HFFc6 (cell line): ENCODE results near the gene TUBA1B. TPM values are rescaled to one million over a fixed set of nuclear protein-coding genes. Genes with fewer than 3 reads are reported as not detected.

Experiments
- DNase-seq: peaks from one replicate; pipeline ENCODE4 v3.0.0-alpha.2; 2018
- H3K27ac Mint-ChIP-seq: 2 replicates; pipeline ENCODE4 v1.8.0; 2020; ENCODE audit warnings: mild to moderate bottlenecking, mixed read lengths
- H3K27me3 Mint-ChIP-seq: 2 replicates; pipeline ENCODE4 v1.8.0; 2021; ENCODE audit warnings: mild to moderate bottlenecking, moderate library complexity, mixed read lengths; ENCODE audit not compliant: insufficient read depth
- H3K36me3 Mint-ChIP-seq: 2 replicates; pipeline ENCODE4 v1.8.0; 2021; ENCODE audit warnings: low read depth, mixed read lengths
- H3K4me1 Mint-ChIP-seq: 2 replicates; pipeline ENCODE4 v1.8.0; 2020; ENCODE audit warnings: low read depth, mixed read lengths
- H3K4me3 Mint-ChIP-seq: 2 replicates; pipeline ENCODE4 v1.8.0; 2020; ENCODE audit warnings: mild to moderate bottlenecking, moderate library complexity, mixed read lengths
- H3K9me3 Mint-ChIP-seq: 2 replicates; pipeline ENCODE4 v1.8.0; 2020; ENCODE audit warnings: mild to moderate bottlenecking, mixed read lengths
- CTCF ChIP-seq: fragments of 200-600 bp; sonication (generic); IDR thresholded peaks from 2 replicates; pipeline ENCODE4 v1.5.0; 2021; ENCODE audit warnings: antibody characterized with exemption, mild to moderate bottlenecking
- total RNA-seq, 6 experiments: library from RNA; stranded (reverse); fragmentation: NEBNext Ultra II Directional; extraction: Animal tissue kit (Norgen Biotek cat#: 25700); gene quantifications; 2 replicates in 1 of 6; 3 replicates in 5 of 6; pipeline ENCODE4 v1.2.3, GENCODE V29; 2021

TUBA1B gene
- total RNA-seq, 6 experiments from 2014 or later = 1,208 to 2,585 (median 2,279) TPM

DNA sequence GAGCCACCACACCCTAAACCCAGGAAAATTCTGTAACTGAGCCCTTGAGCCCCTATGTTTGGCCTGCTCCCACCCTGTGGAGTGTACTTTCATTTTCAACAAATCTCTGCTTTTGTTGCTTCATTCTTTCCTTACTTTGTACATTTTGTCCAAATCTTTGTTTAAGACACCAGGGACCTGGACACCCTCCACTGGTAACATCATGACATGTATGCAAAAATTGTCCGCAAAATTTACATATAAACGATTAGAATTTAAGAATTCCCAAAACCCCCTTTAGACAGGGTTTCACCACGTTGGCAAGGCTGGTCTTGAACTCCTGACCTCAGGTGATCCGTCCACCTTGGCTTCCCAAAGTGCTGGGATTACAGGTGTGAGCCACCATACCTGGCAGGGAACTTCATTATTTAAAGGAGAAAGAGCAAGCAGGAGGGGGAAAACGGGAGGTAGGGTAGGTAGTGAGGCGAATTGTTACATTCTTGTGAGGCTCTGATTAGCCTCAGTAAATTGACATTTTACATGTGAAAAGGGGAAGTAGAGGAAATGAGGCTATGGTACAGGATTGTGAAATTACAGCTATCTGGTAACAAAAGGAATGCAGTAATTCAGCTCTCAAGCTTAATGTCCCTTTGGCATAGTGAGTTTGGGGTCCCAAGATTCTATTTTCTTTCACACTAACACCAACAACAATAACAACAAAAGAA, 30.0 kb upstream of the TUBA1B start:
- no peak overlapping the region for H3K4me3 Mint-ChIP-seq
- TF ChIP-seq CTCF = no peak
- DNase-seq = no peak
- H3K9me3 Mint-ChIP-seq = no peaks in the 10 kb centered on the region
- no peaks in the 10 kb centered on the region for H3K4me1 Mint-ChIP-seq
- peaks cover 3% of the 10 kb centered on the region for H3K27me3 Mint-ChIP-seq
- no peaks in the 10 kb centered on the region for H3K36me3 Mint-ChIP-seq
- H3K27ac Mint-ChIP-seq = no peak overlapping the region

DNA sequence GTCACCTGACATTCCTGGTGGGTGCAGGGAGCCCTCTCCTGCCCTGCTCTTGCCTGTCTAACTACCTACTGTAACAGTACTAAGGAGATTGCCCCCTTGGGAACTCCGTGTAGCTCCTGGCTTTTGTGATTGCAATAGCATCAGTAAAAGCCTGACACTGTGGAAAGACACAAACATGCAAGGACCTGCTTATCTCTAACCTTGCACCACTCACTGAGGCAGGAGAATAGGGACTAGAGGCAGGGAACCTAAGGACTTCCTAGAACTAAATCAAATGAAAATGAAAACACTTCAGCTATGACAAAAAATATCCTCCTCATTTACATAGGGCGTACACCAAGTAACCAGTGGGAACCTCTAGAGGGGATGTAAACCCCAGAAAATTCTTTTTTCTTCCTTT, 29.2 kb upstream of the TUBA1B start:
- no peak for DNase-seq
- Mint-ChIP-seq H3K9me3 (no peaks in the 10 kb centered on the region), H3K4me3 (no peak overlapping the region), H3K36me3 (no peaks in the 10 kb centered on the region), H3K27ac (no peak overlapping the region), H3K27me3 (peaks cover 3% of the 10 kb centered on the region), H3K4me1 (no peaks in the 10 kb centered on the region)
- no peak for TF ChIP-seq CTCF

DNA sequence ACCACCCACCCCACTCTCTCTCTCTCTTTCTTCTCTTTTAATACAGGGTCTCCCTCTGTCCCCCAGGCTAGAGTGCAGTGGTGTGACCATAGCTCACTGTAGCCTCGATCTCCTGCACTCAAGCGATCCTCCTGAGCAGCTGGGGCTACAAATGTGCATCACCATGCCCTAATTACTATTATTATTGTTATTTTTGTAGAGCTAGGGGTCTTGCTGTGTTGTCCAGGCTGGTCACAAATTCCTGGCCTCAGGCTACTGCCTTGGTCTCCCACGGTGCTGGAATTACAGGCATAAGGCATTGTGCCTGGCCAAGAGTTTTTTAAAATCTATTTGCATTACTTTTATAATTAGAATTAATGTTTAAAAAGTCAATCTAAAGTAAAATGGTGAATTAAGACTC, 23.0 kb upstream of the TUBA1B start:
- no peak for TF ChIP-seq CTCF
- H3K4me1 Mint-ChIP-seq = no peaks in the 10 kb centered on the region
- H3K27ac Mint-ChIP-seq = no peak overlapping the region
- no peaks in the 10 kb centered on the region for H3K36me3 Mint-ChIP-seq
- H3K9me3 Mint-ChIP-seq = no peaks in the 10 kb centered on the region
- H3K27me3 Mint-ChIP-seq = no peaks in the 10 kb centered on the region; the same call in 1 of the 2 replicates
- no peak overlapping the region for H3K4me3 Mint-ChIP-seq
- no peak for DNase-seq

- Mint-ChIP-seq H3K9me3 (no peaks in the 10 kb centered on the region), H3K4me1 (no peaks in the 10 kb centered on the region), H3K27ac (no peak overlapping the region), H3K36me3 (no peaks in the 10 kb centered on the region), H3K27me3 (no peaks in the 10 kb centered on the region; the same call in 1 of the 2 replicates), H3K4me3 (no peak overlapping the region)
- no peak for TF ChIP-seq CTCF
- DNase-seq = no peak
Measured at GRCh38 chr12:49147384-49147783, 16.2 kb upstream of the TUBA1B start.

- no peak for TF ChIP-seq CTCF
- Mint-ChIP-seq H3K9me3 (no peaks in the 10 kb centered on the region), H3K4me1 (no peaks in the 10 kb centered on the region), H3K36me3 (no peaks in the 10 kb centered on the region), H3K4me3 (no peak overlapping the region), H3K27ac (no peak overlapping the region), H3K27me3 (no peaks in the 10 kb centered on the region; the same call in 1 of the 2 replicates)
- DNase-seq = no peak
Measured at GRCh38 chr12:49146406-49146805, 15.2 kb upstream of the TUBA1B start.

DNA sequence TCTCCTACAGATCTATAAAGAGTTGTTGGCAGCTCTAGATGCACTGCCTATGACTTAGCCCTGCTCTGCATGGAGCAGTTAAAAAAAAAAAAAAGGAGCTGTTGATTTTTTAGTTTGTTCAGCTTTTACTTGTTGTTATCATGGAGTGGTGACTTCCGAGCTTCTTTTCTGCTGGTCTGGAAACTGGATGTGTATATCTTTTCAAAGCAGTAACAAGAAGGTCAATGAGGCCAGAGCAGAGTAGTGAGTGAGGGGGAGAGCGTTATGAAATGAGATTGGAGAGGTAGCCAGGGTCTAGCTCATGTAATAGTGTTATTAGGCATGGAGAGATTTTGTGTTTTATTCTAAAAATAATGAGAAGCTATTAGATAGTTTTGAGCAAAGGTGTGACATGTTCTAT, 13.2 kb upstream of the TUBA1B start:
- no peak overlapping the region for H3K27ac Mint-ChIP-seq
- no peak overlapping the region for H3K4me3 Mint-ChIP-seq
- DNase-seq = no peak
- no peaks in the 10 kb centered on the region for H3K36me3 Mint-ChIP-seq
- no peaks in the 10 kb centered on the region for H3K4me1 Mint-ChIP-seq
- TF ChIP-seq CTCF = no peak
- H3K9me3 Mint-ChIP-seq = no peaks in the 10 kb centered on the region
- H3K27me3 Mint-ChIP-seq = no peaks in the 10 kb centered on the region
